HG03103 (cell line): ENCODE data around the gene DTX4.

Source experiments
- ATAC-seq: cut with Tn5 transposase; IDR thresholded peaks from one replicate; pipeline ENCODE4 v1.9.1; 2021; ENCODE audit warnings: low read depth; ENCODE audit not compliant: unreplicated experiment

Gene DTX4

DNA sequence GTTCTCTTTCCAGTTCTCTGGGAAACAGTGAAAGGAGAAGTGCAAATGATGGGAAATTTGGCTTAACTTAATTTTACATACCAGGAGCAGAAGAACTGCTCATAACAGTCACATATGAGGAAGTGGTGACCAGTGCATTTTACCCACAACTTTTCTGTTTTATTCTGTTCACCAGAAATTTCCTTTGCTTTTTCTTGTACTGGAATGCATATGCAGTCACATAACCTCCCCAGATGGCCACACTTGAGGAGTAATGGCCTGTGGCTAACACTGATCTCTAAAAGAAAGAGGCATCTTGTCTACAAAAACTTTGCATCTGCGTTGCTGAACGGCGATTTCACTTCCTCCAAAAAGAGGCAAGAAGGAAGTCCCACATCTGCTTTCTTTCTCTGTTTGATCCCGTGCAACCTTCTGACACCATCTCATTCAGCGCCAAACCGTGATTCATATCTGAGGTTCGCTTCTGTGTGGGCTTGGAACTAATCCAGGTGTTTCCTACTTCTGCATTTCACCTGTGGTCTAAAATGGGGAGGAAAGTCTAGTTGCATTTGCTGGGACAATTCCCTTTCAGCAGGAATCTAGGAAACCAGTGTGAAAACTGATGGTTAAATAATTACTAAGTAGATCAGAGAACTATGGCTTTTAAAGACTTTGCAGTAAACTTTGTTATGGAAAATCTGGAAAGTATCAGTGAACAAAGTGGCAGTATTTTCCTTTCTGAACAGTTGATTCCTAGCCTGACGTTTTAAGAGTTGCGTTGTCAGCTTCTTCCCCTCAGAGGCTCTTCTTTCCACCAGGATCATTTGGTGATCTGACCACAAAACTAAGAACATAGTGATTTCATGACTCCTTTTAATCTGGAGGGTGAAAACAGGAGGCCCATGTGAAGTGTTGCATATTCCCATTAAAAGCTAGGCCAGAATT is 45.0 kb downstream of the DTX4 start:
- ATAC-seq, result peak; percentile 76

DNA sequence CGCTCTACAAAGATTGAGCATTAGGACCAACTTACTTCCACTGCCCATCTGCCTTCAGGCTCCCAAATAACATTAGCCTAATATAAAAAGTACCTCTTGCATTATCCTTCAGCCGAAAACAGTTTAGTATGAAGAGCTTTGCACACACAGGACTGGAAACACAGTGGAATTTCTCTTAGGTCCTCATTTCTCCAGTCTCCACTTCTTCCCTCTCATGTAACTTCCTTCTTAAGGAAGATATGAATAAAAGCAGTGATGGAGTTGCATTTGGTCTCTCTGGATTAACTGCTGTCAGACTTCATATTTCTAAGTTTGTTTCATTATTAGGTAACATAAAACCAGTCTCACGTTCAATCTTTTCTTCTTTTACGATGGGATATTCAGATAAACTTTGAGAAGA is 46.4 kb downstream of the DTX4 start:
- ATAC-seq, result no peak

DNA sequence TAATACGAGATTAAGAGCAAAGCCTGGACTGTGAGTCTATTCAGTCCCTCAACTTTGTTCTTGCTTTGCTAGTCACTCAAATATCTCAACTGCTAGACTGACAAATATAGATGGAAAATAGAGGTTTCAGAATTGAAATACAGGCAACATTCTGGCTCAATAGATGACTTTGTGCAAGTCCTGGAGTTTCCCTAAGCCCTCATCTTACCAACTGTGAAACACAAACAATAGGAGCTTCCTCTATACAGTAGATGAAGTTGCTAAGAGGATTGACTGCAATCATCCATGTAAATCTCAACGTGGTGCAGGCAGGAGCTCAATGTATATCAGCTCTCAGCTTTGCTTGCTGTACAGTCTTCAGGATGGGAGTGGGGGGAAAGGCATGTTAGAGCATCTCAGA is 47.0 kb downstream of the DTX4 start:
- no peak for ATAC-seq

DNA sequence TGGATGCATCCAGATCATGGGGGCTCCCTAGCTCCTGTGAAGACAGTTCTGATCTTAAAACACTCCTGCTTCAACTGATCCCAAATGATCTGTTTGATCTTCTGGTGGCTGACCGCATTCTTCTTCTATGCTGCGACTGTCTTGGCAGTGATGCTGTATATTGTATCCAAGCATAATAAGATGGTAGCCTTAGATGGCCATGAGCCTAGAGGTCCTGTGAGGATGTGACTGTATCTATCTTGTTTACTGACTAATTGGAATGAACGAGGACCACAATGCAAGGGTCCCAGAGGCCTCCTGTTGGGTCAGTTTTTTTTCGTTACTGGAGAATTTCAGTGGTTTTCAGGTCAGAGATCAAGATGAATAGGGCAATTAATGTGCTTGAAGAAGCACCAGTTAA is 47.9 kb downstream of the DTX4 start:
- no peak for ATAC-seq

DNA sequence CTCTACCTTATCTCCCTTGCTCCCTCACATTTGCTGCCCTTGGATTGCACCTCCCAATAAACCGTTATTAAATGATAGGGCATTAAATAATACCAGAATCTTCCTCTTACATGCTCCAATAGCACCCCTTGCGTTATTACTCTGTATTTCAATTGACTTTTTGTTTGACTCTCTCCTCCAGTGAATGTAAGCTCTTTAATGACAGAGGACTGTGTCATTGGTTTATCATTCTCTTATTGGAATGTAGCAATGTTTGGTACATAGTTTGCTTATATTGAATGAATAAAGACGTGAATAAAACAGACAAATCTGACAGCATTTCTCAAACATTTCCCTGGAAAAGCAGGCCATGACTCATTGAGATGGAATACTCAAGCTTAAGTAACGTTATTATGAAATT is 49.5 kb downstream of the DTX4 start:
- ATAC-seq, result no peak

DNA sequence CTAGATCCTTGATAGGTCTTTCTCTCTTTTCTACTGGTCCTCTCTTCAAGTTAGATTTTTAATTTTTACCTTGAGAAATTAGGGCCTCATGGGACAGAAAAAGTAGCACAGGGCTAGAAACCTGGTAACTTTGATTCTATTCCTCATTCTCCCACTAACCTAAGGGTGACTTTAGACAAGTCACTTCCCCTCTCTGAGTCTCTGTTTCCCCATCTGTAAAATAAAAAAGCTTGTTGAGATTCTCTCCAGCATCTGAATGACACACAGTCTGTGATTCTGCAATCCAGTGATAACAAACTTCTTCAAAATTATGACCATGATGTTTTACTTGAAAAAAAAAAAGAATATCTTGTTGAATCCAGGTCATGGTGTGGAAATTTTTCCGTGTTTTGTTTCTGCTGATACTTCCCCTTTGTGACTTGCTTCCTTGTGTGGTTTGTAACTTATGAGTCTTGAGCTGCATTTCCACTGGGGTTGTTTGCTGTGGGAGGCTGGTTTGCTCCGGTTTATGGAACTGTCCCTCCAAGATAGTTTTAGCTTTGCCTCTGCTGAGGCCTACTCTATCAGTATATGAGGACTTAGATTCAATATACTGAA is 50.6 kb downstream of the DTX4 start:
- ATAC-seq, result no peak

DNA sequence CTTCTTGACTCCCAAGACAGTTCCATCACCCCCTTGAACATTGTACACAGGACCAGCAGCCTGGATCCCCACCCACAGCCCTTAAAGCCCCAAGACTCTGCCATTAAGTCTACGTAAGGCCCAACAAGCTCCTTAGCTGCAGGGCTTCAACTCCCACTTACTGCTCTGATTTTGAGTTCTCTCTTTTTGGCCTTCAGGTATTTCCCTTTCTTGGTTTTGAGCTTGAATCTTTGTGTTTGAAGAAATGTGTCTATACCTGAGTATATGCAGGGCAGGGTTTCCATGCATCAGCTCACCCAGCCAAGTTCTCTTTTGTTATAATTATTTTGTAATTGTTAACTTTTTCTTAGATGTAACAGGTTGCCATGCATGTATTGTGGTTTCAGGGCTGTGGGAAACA is 51.2 kb downstream of the DTX4 start:
- no peak for ATAC-seq

DNA sequence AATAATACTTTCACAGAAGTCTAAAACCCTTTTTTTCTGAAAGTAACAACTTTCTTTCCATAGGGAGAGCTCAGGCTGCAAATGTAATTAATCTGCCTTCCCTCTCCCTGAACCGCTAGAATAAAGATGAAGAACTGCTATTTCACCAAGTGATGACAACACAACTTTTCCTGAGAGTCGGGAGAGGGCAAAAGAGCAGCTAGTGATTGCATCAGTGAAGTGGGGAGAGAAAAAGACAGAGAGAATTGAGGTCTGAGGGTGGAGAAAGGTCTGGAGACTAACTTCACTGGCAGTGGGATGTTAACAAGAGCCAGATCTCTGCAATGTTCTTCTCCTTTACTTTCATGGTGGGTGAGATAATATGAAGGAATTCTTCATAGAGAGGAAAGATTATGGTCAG is 51.7 kb downstream of the DTX4 start:
- no peak for ATAC-seq

DNA sequence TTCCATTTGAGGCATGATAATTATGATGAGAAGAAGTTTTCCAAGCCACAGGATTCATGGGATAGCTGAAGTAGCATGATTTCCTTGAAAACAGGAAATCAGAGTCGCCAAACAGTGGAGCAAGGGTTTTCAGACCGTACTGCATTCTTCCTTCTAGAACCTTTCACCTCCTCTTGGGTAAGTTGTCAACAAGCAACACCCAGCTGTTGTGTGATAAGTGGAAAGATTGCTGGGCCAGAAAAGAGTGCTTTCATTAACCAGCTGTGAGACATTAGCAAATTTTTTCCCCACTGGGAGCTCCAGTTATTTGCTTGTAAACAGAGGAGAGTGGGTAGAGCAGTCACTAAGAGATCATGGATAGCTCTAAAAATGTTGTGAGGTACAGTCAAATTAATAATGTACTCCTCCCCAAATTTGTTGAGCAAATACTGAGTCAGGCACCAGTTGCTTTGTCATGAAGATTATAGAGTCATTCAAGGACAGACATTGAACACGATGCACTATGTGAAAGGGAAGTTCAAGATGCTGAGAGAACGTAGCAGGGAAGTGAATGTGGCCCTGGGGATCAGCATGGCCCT is 52.5 kb downstream of the DTX4 start:
- ATAC-seq, result no peak

DNA sequence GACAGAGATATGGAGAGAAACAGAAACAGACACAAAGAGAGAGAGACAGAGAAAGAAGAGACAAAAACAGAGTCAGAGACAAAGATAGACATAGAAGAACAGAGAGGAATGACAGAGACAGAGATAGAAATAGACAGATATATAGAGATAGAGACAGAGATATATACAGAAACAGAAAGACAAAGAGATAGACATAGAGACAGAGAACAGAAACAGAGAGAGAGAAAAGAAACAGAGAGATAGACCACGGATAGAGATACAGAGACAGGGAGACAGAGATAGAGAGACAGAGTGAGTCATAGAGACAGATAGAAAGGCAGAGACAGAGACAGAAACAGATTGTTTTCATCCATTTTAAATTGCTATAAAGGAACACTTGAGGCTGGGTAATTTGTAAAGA is 53.1 kb downstream of the DTX4 start:
- no peak for ATAC-seq

DNA sequence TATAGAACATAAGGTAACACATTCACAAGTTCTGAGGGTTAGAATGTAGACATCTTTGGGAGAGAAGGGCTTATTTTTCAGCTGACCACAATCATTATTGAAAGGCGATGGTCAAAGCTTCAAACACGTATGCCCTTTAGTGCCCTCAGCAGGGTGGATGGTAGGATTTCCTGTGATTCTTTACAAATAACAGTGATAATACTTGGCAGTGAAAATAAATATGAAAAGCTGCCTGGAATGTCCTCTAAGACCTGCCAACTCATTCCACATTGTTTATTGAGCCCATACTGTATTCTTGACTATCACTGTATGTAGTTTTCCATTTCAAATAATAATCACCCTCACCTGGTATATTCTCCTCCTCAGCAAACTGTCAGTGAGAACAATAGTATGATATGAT is 54.5 kb downstream of the DTX4 start:
- ATAC-seq, result no peak

DNA sequence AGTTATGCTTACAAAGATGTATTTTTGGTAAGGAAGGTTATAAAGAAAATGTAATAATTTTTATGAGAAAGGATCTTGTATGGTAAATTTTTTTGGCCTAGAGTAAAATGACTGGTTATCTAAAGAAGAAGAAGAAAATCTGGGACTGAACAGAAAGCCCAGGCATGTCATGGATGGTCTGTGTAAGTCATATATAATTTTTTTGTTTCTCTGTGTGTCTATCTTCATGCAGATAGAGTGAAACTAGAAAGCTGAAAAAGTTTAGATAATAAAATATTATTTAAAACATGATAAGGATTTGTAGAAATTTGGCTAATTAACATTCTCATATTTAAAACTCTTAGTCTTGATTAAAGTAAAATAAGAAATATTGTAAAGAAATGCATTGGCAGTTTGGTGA is 68.4 kb downstream of the DTX4 start:
- ATAC-seq, result no peak

DNA sequence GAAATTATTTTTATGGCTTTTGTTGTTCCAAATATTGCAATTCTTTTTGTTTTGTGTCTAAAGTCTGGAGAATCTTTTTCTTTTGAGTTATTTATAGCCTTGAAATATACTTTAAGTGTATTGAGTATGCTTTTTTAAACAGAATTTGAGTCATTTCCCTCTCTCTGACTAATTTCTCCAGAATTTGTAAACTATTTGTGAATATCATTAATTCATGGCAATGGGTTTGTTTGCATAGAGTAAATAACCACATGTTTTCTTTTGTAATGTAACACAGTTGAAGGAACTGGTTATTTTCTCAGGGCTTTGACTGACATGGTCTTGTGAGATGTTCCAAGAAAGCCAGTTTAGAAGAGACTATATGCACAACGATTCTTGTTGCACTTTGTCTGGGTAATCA is 71.7 kb downstream of the DTX4 start:
- no peak for ATAC-seq

DNA sequence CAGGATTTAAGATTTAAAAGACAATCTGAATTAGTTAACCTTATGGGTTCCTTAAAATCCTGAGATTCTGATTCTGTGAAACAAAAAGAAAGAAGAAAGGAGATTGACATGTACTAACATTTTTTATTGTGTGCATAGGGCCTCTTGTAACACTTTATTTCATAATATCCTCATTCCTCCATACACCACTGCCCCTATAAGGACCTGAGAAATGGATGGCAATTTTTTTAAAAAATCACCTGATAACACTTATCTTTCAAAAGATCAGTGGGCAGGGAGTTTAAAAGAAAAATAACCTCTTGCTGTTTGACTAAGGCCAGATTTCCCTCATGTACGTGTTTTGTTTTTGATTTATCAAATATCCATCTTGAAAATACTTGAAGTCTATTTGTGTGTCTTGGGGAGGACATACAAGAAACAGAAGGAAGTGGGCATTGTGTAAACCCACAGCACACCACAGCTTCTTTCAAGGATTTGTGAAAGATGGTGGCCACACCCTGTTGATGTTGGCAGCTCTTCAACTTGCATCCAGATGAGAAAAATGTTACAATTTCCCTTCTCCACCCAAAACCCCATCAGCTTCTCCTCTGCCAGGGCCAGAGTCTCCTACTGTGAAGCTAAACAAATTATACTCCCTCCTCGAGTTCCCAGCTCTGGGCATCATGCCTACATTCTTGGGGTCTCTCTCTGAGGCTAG is 75.7 kb downstream of the DTX4 start:
- ATAC-seq, result no peak

DNA sequence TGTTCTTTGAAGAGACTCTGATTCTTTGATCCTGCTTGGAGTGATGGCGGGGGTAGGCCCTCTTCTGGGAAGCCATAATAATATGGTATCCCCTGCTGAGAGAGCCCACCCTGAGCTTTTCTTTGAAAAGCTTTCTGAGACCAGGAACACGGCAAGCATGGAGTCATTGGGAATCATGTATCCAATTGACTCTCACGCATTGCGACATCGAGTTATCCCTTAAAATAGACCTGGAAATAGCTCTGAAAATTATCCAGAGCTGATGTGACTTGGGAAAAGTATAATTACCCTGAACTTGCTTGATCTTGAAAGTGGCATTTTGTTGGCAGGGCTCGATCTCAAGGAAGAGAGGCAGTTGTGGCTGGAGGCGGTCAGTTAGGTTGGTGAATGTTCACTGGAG is 77.6 kb downstream of the DTX4 start:
- ATAC-seq, result no peak

DNA sequence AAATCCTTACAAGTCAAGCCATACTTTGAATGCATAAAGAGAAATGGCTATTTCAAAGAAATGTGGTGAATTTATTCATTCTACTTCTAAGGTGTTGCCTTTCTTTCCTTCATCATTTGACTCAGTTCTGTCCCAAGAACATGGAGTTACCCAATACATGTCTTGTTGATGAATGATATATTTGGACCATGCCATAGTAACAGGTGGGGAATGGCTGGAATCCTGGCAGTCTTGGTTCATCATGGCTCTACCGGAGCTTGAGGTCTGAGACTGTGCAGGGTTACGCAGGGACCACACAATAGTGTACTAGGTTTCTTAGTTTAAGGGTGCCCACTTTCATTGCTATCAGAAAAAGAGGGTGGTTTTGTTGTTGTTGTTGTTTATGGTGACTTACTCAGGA is 81.1 kb downstream of the DTX4 start:
- ATAC-seq, result no peak

DNA sequence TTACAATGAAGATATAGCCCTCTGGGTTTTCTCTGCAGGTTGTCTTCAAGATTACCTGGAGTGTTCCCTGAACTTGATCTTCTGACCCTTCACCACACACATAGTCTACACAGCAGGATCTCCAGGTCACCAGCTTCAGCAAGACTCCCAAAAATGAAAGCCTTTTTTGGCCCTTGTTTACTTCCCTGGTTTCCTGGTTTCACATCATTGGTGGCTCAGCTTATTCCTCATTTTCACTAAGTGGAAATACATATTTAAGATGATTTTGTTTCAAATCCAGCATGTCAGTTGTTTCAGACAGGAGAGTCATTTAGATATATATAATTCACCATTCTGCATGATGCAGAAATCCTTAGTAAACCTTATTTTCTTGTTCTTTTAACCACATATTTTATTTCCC is 82.4 kb downstream of the DTX4 start:
- ATAC-seq, result no peak

DNA sequence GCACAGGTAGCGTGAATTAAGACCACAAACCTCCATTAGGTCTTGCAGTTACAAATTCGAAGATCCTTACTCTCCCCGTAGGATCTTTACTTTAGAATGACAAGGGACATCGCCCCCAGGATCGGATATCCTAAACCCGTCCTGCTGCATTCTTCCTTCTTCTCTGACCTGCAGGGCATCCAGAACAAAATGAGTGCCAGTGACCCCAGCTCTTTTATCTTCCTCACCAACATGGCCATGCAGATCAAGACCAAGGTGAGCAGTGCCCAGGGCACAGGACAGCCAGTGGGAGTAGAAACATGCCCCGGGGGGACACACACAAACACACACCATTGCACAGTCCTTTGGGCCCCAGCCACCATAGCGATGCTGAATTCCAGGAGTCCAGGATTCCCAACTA is 83.3 kb downstream of the DTX4 start:
- ATAC-seq, result no peak
